ENCODE results near the gene FAM124B.

GRCh38 chr2:224392545-224392944, 9.4 kb downstream of the FAM124B start:
- TF ChIP-seq CTCF (IDR thresholded peaks at IDR 0.05) (no peak), POLR2A (IDR thresholded peaks at IDR 0.05) (no peak)

Measured in heart left ventricle (tissue), 13 donors.